Testis (tissue), 3 donors: Measurements from ENCODE around the gene GATA5. TPM values are rescaled to one million over a fixed set of nuclear protein-coding genes. Genes with fewer than 3 reads are reported as not detected.
"Not testable (repeated sequence)": the region's sequence is repeated elsewhere in the genome, so short reads cannot be mapped to it uniquely, and the experiment has no call there.

Experiments used
- DNase-seq: peaks from one replicate; pipeline ENCODE4 v3.0.0-alpha.2; 2019
- H3K27ac ChIP-seq, 2 donors: fragments of 200-600 bp; sonication (generic); one replicate each; pipeline ENCODE4 v1.5.1; 2019
- H3K27me3 ChIP-seq: fragments of 200-600 bp; sonication (generic); one replicate; pipeline ENCODE4 v1.5.1; 2019
- H3K36me3 ChIP-seq: fragments of 200-600 bp; sonication (generic); one replicate; pipeline ENCODE4 v1.5.1; 2017; ENCODE audit warnings: low read depth; ENCODE audit errors: missing control alignments
- H3K4me1 ChIP-seq: fragments of 200-600 bp; sonication (generic); one replicate; pipeline ENCODE4 v1.5.1; 2019
- H3K4me3 ChIP-seq, 2 donors: fragments of 200-600 bp; sonication (generic); one replicate each; pipeline ENCODE4 v1.5.1; 2017 to 2019
- H3K9me3 ChIP-seq: fragments of 200-600 bp; sonication (generic); one replicate; pipeline ENCODE4 v1.5.1; 2017
- CTCF ChIP-seq, 3 experiments: fragments of 450-650 bp in 2 of 3; fragments of 200-600 bp in 1 of 3; sonication (generic) in 1 of 3; IDR thresholded peaks; one replicate each; pipeline ENCODE4 v1.5.1; 2016 to 2019; ENCODE audit warnings: antibody characterized with exemption in 3 of 3, mild to moderate bottlenecking in 2 of 3, moderate library complexity in 1 of 3
- POLR2A ChIP-seq: fragments of 450-650 bp; IDR thresholded peaks from one replicate; pipeline ENCODE4 v1.6.1; 2017; ENCODE audit warnings: antibody characterized with exemption, mild to moderate bottlenecking, moderate library complexity
- WGBS, 2 donors: methylation state at CpG; one replicate each; pipeline ENCODE4 v1.1.5; 2018; 5-methylcytosine and 5-hydroxymethylcytosine counted together
- intact Hi-C: fragments of 100-400 bp; cut with DNase I; formaldehyde crosslinking; loops from one replicate; pipeline ENCODE4 v1.15.1; 2023; ENCODE audit warnings: low total_unique reads
- polyA plus RNA-seq: library from polyadenylated mRNA; stranded (reverse); fragments of 350-450 nt; fragmentation: Illumina TruSeq; extraction: RNeasy Lipid Tissue Mini Kit (QIAGEN cat#74804); gene quantifications from one replicate; pipeline ENCODE4 v1.2.3, GENCODE V29; 2014; ENCODE audit warnings: low read depth, low replicate concordance; ENCODE audit not compliant: insufficient read depth
- total RNA-seq, 2 donors: library from RNA; depleted of rRNA; stranded (reverse); fragments of >200 nt; gene quantifications; one replicate each; pipeline ENCODE4 v1.2.3, GENCODE V29; 2016

GATA5 gene
- total and polyA plus RNA-seq, 3 donors from 2014 or later = 19.0 to 70.6 (median 54.5) TPM

- TF ChIP-seq CTCF (IDR thresholded peaks at IDR 0.05) (no peak), POLR2A (no peak)
- DNase-seq = no peak
- H3K27me3 ChIP-seq = no peaks in the 10 kb centered on the region
- intact Hi-C loops = no loop called here
- no peaks in the 10 kb centered on the region for H3K4me1 ChIP-seq
- no peak overlapping the region for H3K27ac ChIP-seq
- 63 to 77% methylated on average over 22 to 31 of the region's 31 CpGs for WGBS, 2 donors
- no peaks in the 10 kb centered on the region for H3K9me3 ChIP-seq
- H3K4me3 ChIP-seq = no peak overlapping the region
- H3K36me3 ChIP-seq = no peaks in the 10 kb centered on the region
Observed at GRCh38 chr20:62428396-62429295, 47.1 kb downstream of the GATA5 start.

GRCh38 chr20:62428002-62428372 is 47.8 kb downstream of the GATA5 start:
- Histone ChIP-seq H3K36me3 (no peaks in the 10 kb centered on the region), H3K4me1 (no peaks in the 10 kb centered on the region), H3K27me3 (no peaks in the 10 kb centered on the region), H3K27ac (no peak overlapping the region), H3K4me3 (no peak overlapping the region), H3K9me3 (no peaks in the 10 kb centered on the region)
- TF ChIP-seq CTCF (IDR thresholded peaks at IDR 0.05) (no peak), POLR2A (no peak)
- intact Hi-C loops = no loop called here
- 79 to 86% methylated on average over 3 to 10 of the region's 10 CpGs for WGBS, 2 donors
- DNase-seq = no peak

GRCh38 chr20:62427172-62428001 is 48.4 kb downstream of the GATA5 start, which contains the start of gene RBBP8NL:
TSS of gene RBBP8NL (minus strand) at chr20:62427539. CDS start at chr20:62419647, 7,892 bp downstream.
- no peak for DNase-seq
- Histone ChIP-seq H3K36me3 (no peaks in the 10 kb centered on the region), H3K27ac (no peak within 1 kb of the TSS), H3K4me3 (no peak within 1 kb of the TSS), H3K27me3 (no peaks in the 10 kb centered on the region), H3K4me1 (no peaks in the 10 kb centered on the region), H3K9me3 (no peaks in the 10 kb centered on the region)
- intact Hi-C loops = no loop called here
- 84 to 92% methylated on average over 14 to 28 of the region's 28 CpGs for WGBS, 2 donors
- TF ChIP-seq CTCF (IDR thresholded peaks at IDR 0.05) (no peak), POLR2A (no peak)

- 71 to 87% methylated on average over 10 to 20 of the region's 22 CpGs for WGBS, 2 donors
- H3K4me3 ChIP-seq = no peak overlapping the region
- H3K9me3 ChIP-seq = no peaks in the 10 kb centered on the region
- TF ChIP-seq CTCF (IDR thresholded peaks at IDR 0.05) (no peak), POLR2A (no peak)
- no peaks in the 10 kb centered on the region for H3K36me3 ChIP-seq
- H3K27ac ChIP-seq = no peak overlapping the region
- no peaks in the 10 kb centered on the region for H3K4me1 ChIP-seq
- DNase-seq = no peak
- intact Hi-C loops = no loop called here
- H3K27me3 ChIP-seq = no peaks in the 10 kb centered on the region
Observed at GRCh38 chr20:62426699-62427131, 49.1 kb downstream of the GATA5 start.

- H3K9me3 ChIP-seq, H3K4me1 ChIP-seq, intact Hi-C loops, H3K36me3 ChIP-seq, H3K27me3 ChIP-seq, H3K4me3 ChIP-seq, H3K27ac ChIP-seq, DNase-seq: not testable (repeated sequence)
- WGBS, 2 donors = 85 to 98% methylated on average over 4 of the region's 4 CpGs
Observed at GRCh38 chr20:62426059-62426348, 49.8 kb downstream of the GATA5 start.
